H1 (cell line): ENCODE measurements around the gene COL4A2. TPM values are rescaled to one million over a fixed set of nuclear protein-coding genes. Genes with fewer than 3 reads are reported as not detected.

Source experiments
- CTCF ChIA-PET: fragments of 300-600 bp; sonication (Branson Sonifier 250); formaldehyde crosslinking; loops from one replicate; lab custom pipeline; 2021; ENCODE audit not compliant: partially characterized antibody; lab: Charles Lee
- POLR2A ChIA-PET: fragments of 300-600 bp; sonication (Branson Sonifier 250); formaldehyde crosslinking; loops from one replicate; lab custom pipeline; 2021; ENCODE audit warnings: inconsistent platforms; ENCODE audit not compliant: partially characterized antibody; lab: Charles Lee
- DNase-seq, 2 experiments: peaks; one replicate each; pipeline versions ENCODE4 v3.0.0 to v3.0.0-alpha.2; 2010 to 2022; ENCODE audit warnings: low spot score in 2 of 2, low read depth in 1 of 2, mixed read lengths in 1 of 2
- FAIRE-seq: peaks from 2 replicates; lab custom pipeline; 2011; peaks lifted over from hg19 to GRCh38; lab: Jason Lieb, UNC
- H2AFZ ChIP-seq: 2 replicates; pipeline ENCODE4 v1.8.1; 2012; ENCODE audit warnings: low read length, inconsistent platforms
- H2AK5ac ChIP-seq: 2 replicates; pipeline ENCODE4 v1.6.1; 2013; ENCODE audit warnings: low read depth, low read length
- H2BK120ac ChIP-seq: replicated peaks from 2 replicates; pipeline ENCODE3; 2013; ENCODE audit warnings: low read depth, low read length, inconsistent platforms
- H2BK12ac ChIP-seq: 2 replicates; pipeline ENCODE4 v1.6.1; 2013; ENCODE audit warnings: low read depth, low read length
- H2BK15ac ChIP-seq: 2 replicates; pipeline ENCODE4 v1.6.1; 2013; ENCODE audit warnings: low read length
- H2BK20ac ChIP-seq: 2 replicates; pipeline ENCODE4 v1.6.1; 2013; ENCODE audit warnings: low read length
- H2BK5ac ChIP-seq: 2 replicates; pipeline ENCODE4 v1.6.1; 2013; ENCODE audit warnings: low read depth, low read length
- H3K14ac ChIP-seq: 2 replicates; pipeline ENCODE4 v1.6.1; 2013; ENCODE audit warnings: inconsistent platforms; ENCODE audit not compliant: insufficient read length
- H3K18ac ChIP-seq: 2 replicates; pipeline ENCODE4 v1.6.1; 2013; ENCODE audit warnings: low read length; ENCODE audit errors: extremely low read depth
- H3K23ac ChIP-seq: 2 replicates; pipeline ENCODE4 v1.6.1; 2013; ENCODE audit warnings: inconsistent platforms; ENCODE audit not compliant: insufficient read length
- H3K23me2 ChIP-seq: 2 replicates; pipeline ENCODE4 v1.6.1; 2013; ENCODE audit warnings: low read depth, low read length
- H3K27ac ChIP-seq: 2 replicates; pipeline ENCODE4 v1.6.1; 2011; ENCODE audit warnings: low read depth, low read length, inconsistent platforms
- H3K27me3 ChIP-seq, 4 experiments: replicated peaks in 1 of 4; 1 replicate in 1 of 4; 2 replicates in 3 of 4; pipeline versions ENCODE4 v1.6.1 to v1.8.1; 2011 to 2013; ENCODE audit warnings: low read length in 3 of 4, mild to moderate bottlenecking in 3 of 4, inconsistent platforms in 2 of 4, mixed read lengths in 2 of 4, moderate library complexity in 1 of 4; ENCODE audit not compliant: control insufficient read depth in 3 of 4, insufficient read depth in 3 of 4; ENCODE audit errors: extremely low read depth in 1 of 4
- H3K36me3 ChIP-seq, 4 experiments: 2 replicates each; pipeline versions ENCODE4 v1.6.1 to v1.8.1; 2011 to 2013; ENCODE audit warnings: mild to moderate bottlenecking in 4 of 4, low read length in 3 of 4, moderate library complexity in 2 of 4, control low read depth in 1 of 4, inconsistent platforms in 1 of 4; ENCODE audit not compliant: insufficient read depth in 4 of 4, control insufficient read depth in 2 of 4
- H3K4ac ChIP-seq: replicated peaks from 2 replicates; pipeline ENCODE3; 2013; ENCODE audit warnings: low read length, low read depth, mixed read lengths, inconsistent platforms; ENCODE audit not compliant: insufficient read length
- H3K4me1 ChIP-seq, 4 experiments: replicated peaks in 1 of 4; 1 replicate in 1 of 4; 2 replicates in 3 of 4; pipeline versions ENCODE4 v1.6.1 to v1.8.1; 2011 to 2013; ENCODE audit warnings: low read length in 3 of 4, inconsistent platforms in 2 of 4, mixed read lengths in 1 of 4; ENCODE audit not compliant: insufficient read depth in 4 of 4, control insufficient read depth in 3 of 4
- H3K4me2 ChIP-seq, 2 experiments: 2 replicates each; pipeline versions ENCODE4 v1.6.1 to v1.8.1; 2011 to 2013; ENCODE audit warnings: low read depth in 2 of 2, low read length in 2 of 2, control low read depth in 1 of 2, inconsistent platforms in 1 of 2, mild to moderate bottlenecking in 1 of 2; ENCODE audit not compliant: insufficient read depth in 1 of 2
- H3K4me3 ChIP-seq, 4 experiments: fragments of 200-600, 300-600 bp in 1 of 4; sonication (generic), shearing (Covaris generic), sonication (Bioruptor Twin) in 1 of 4; 2 replicates each; pipeline versions ENCODE4 v1.5.1 to v1.8.1; 2011 to 2016; ENCODE audit warnings: low read length in 4 of 4, low read depth in 3 of 4, control low read depth in 2 of 4, inconsistent platforms in 2 of 4, mild to moderate bottlenecking in 2 of 4, mixed read lengths in 1 of 4, moderate library complexity in 1 of 4; ENCODE audit not compliant: insufficient read depth in 2 of 4; ENCODE audit errors: extremely low read depth in 1 of 4
- H3K56ac ChIP-seq: replicated peaks from 2 replicates; pipeline ENCODE3; 2013; ENCODE audit warnings: low read depth, mild to moderate bottlenecking, mixed read lengths, low read length, inconsistent platforms; ENCODE audit not compliant: insufficient read length
- H3K79me1 ChIP-seq: 2 replicates; pipeline ENCODE4 v1.6.1; 2013; ENCODE audit warnings: low read depth, low read length, control low read depth
- H3K79me2 ChIP-seq, 2 experiments: 2 replicates each; pipeline versions ENCODE4 v1.6.1 to v1.8.1; 2012 to 2013; ENCODE audit warnings: low read length in 2 of 2, mild to moderate bottlenecking in 2 of 2, inconsistent platforms in 1 of 2; ENCODE audit not compliant: insufficient read depth in 2 of 2, control insufficient read depth in 1 of 2
- H3K9ac ChIP-seq, 4 experiments: replicated peaks in 1 of 4; 1 replicate in 1 of 4; 2 replicates in 3 of 4; pipeline versions ENCODE4 v1.6.1 to v1.8.1; 2011 to 2013; ENCODE audit warnings: low read depth in 3 of 4, low read length in 3 of 4, control low read depth in 2 of 4, mild to moderate bottlenecking in 2 of 4, moderate library complexity in 2 of 4, inconsistent platforms in 1 of 4; ENCODE audit errors: extremely low read depth in 1 of 4
- H3K9me3 ChIP-seq, 2 experiments: 2 replicates each; pipeline versions ENCODE4 v1.6.1 to v1.8.1; 2012 to 2013; ENCODE audit warnings: mild to moderate bottlenecking in 2 of 2, moderate library complexity in 2 of 2, control low read depth in 1 of 2, inconsistent platforms in 1 of 2, low read depth in 1 of 2, low read length in 1 of 2, mixed read lengths in 1 of 2; ENCODE audit not compliant: insufficient read depth in 2 of 2
- H4K20me1 ChIP-seq, 2 experiments: replicated peaks in 1 of 2; 2 replicates each; pipeline versions ENCODE3 to v1.8.1; 2011 to 2013; ENCODE audit warnings: inconsistent platforms in 2 of 2, low read length in 2 of 2, mild to moderate bottlenecking in 1 of 2; ENCODE audit not compliant: insufficient read depth in 2 of 2, control insufficient read depth in 1 of 2
- H4K5ac ChIP-seq: 2 replicates; pipeline ENCODE4 v1.6.1; 2013; ENCODE audit warnings: low read length, low read depth, mixed read lengths, inconsistent platforms; ENCODE audit not compliant: insufficient read length
- H4K8ac ChIP-seq: 2 replicates; pipeline ENCODE4 v1.8.0; 2013; ENCODE audit warnings: mild to moderate bottlenecking, moderate library complexity, low read length, inconsistent platforms; ENCODE audit not compliant: insufficient read depth; ENCODE audit errors: extremely low read depth
- H4K91ac ChIP-seq: replicated peaks from 2 replicates; pipeline ENCODE3; 2013; ENCODE audit warnings: low read length, mixed read lengths, inconsistent platforms; ENCODE audit not compliant: insufficient read length
- ATF2 ChIP-seq: IDR thresholded peaks from 2 replicates; pipeline ENCODE4 v1.6.1; 2012; ENCODE audit warnings: low read length, inconsistent platforms
- BCL11A ChIP-seq, 2 experiments: IDR thresholded peaks; one replicate each; pipeline ENCODE4 v1.6.1; 2011; ENCODE audit warnings: low read depth in 2 of 2, low read length in 2 of 2, mild to moderate bottlenecking in 2 of 2
- CBX5 ChIP-seq: fragments of 300-800, 300-1000 bp; sonication (generic); IDR thresholded peaks from 2 replicates; pipeline ENCODE4 v1.7.1; 2016; ENCODE audit warnings: antibody characterized with exemption, low read length, low read depth
- CBX8 ChIP-seq: fragments of 300-800, 300-1000 bp; sonication (generic); IDR thresholded peaks from 2 replicates; pipeline ENCODE4 v1.7.1; 2016; ENCODE audit warnings: low read depth, low read length, borderline replicate concordance
- CHD1 ChIP-seq: IDR thresholded peaks from 2 replicates; pipeline ENCODE4 v1.6.1; 2012; ENCODE audit warnings: low read depth, low read length, improper control_type of control experiment
- HDAC6 ChIP-seq: IDR thresholded peaks from one replicate; pipeline ENCODE4 v1.7.1; 2012; ENCODE audit warnings: low read depth, mild to moderate bottlenecking, inconsistent platforms, low read length, moderate library complexity
- RAD21 ChIP-seq, 2 experiments: IDR thresholded peaks in 1 of 2; conservative IDR thresholded peaks in 1 of 2; 2 replicates each; pipeline ENCODE4 v1.6.1; 2011; ENCODE audit warnings: low read depth in 2 of 2, low read length in 2 of 2, improper control_type of control experiment in 1 of 2, inconsistent platforms in 1 of 2, mild to moderate bottlenecking in 1 of 2, moderate library complexity in 1 of 2
- RXRA ChIP-seq: IDR thresholded peaks from 2 replicates; pipeline ENCODE4 v1.6.1; 2011; ENCODE audit warnings: low read depth, mild to moderate bottlenecking, low read length, moderate library complexity; ENCODE audit not compliant: insufficient read depth
- SP4 ChIP-seq: IDR thresholded peaks from 2 replicates; pipeline ENCODE4 v1.6.1; 2012; ENCODE audit warnings: low read length, inconsistent platforms
- TBP ChIP-seq: IDR thresholded peaks from 2 replicates; pipeline ENCODE4 v1.6.1; 2011; ENCODE audit warnings: low read depth, low read length, improper control_type of control experiment
- WGBS, 2 experiments: shearing (Covaris generic) in 1 of 2; methylation state at CpG; one replicate each; pipeline versions ENCODE4 v1.1.6 to v1.1.7; 2013 to 2015; ENCODE audit warnings: low lambda C conversion rate in 2 of 2, mixed read lengths in 2 of 2, inconsistent platforms in 1 of 2, low coverage in 1 of 2, missing lambda C conversion rate in 1 of 2; ENCODE audit not compliant: insufficient replicate concordance in 2 of 2, insufficient coverage in 1 of 2, insufficient read length in 1 of 2; ENCODE audit errors: extremely low coverage in 1 of 2, missing lambda C conversion rate in 1 of 2; 5-methylcytosine and 5-hydroxymethylcytosine counted together
- polyA plus RNA-seq, 7 experiments: library from polyadenylated mRNA; depleted of rRNA in 3 of 7; stranded (reverse) in 5 of 7; unstranded in 2 of 7; fragments of >200 nt in 5 of 7; fragments of 200-250 nt in 2 of 7; gene quantifications; 1 replicate in 5 of 7; 2 replicates in 1 of 7; 4 replicates in 1 of 7; pipeline versions ENCODE4 v1.2.1 to v1.2.3, GENCODE V29; 2011 to 2013; ENCODE audit warnings: missing spikeins in 2 of 7, mixed read lengths in 2 of 7
- total RNA-seq: library from RNA; stranded (reverse); fragmentation: NEBNext Ultra II Directional; extraction: Animal tissue kit (Norgen Biotek cat#: 25700); gene quantifications from 2 replicates; pipeline ENCODE4 v1.2.1, GENCODE V29; 2021

Gene COL4A2
- total and polyA plus RNA-seq, 2 of the 8 experiments (the other 6 are each of a cell fraction or from before 2014, with no cell fraction given) = 80.4 to 87.3 TPM

GRCh38 chr13:110262508-110263291, 44.4 kb upstream of the COL4A2 start:
- H2AFZ ChIP-seq = no peak overlapping the region
- no peak overlapping the region for H3K4me3 ChIP-seq
- 82% methylated on average over 11 of the region's 11 CpGs; no CpG with 5 or more reads in 1 of the 2 experiments for WGBS, 2 experiments
- H2BK120ac ChIP-seq = no peak overlapping the region
- ChIA-PET CTCF (interaction anchor here (0.8 to 6.9 kb wide), 9 partner anchors 8 to 149 kb away, joined by 3 to 30 read pairs (median 3); no protein-coding TSS in a partner anchor), POLR2A (interaction anchor here (1.1 to 1.2 kb wide), 2 partner anchors 43 to 78 kb away, joined by 3 read pairs; no protein-coding TSS in a partner anchor)
- no peak overlapping the region for H3K27ac ChIP-seq
- H3K4me1 ChIP-seq = peaks cover 8 to 26% (median 18%) of the 10 kb centered on the region in 4 experiments
- no peak overlapping the region for H4K8ac ChIP-seq
- H3K9me3 ChIP-seq = no peaks in the 10 kb centered on the region
- H4K20me1 ChIP-seq = no peaks in the 10 kb centered on the region
- no peak overlapping the region for H2AK5ac ChIP-seq
- H3K14ac ChIP-seq = no peak overlapping the region
- no peaks in the 10 kb centered on the region for H3K23me2 ChIP-seq
- no peak overlapping the region for H3K4ac ChIP-seq
- H2BK15ac ChIP-seq = no peak overlapping the region
- FAIRE-seq (peak; percentile 7), DNase-seq (peak in 1 of 2 experiments; percentile 37)
- no peak overlapping the region for H3K23ac ChIP-seq
- no peaks in the 10 kb centered on the region; a peak in 1 of 7 replicates for H3K27me3 ChIP-seq
- no peak overlapping the region for H3K56ac ChIP-seq
- H3K9ac ChIP-seq = no peak overlapping the region
- no peak overlapping the region for H3K4me2 ChIP-seq
- H2BK5ac ChIP-seq = no peak overlapping the region
- H3K36me3 ChIP-seq = no peaks in the 10 kb centered on the region
- H4K5ac ChIP-seq = no peak overlapping the region
- no peak overlapping the region for H2BK20ac ChIP-seq
- 0 out of 2 replicates have a peak overlapping the region, but pooled peaks have one; percentile 4 for H3K18ac ChIP-seq
- H3K79me1 ChIP-seq = no peaks in the 10 kb centered on the region; the same call in none of the 2 replicates
- no peak overlapping the region for H4K91ac ChIP-seq
- no peak overlapping the region for H2BK12ac ChIP-seq
- H3K79me2 ChIP-seq = peaks cover 0 to 5% of the 10 kb centered on the region in 2 experiments; a peak in 2 of 4 replicates
- TF ChIP-seq RAD21 (IDR thresholded peaks at IDR 0.05 in 1 of 2, conservative IDR thresholded peaks at IDR 0.05 in 1 of 2; ENCODE audit: low read depth in 2 of 2, low read length in 2 of 2) = no peak
- no peak for TF ChIP-seq RXRA
- no peak for TF ChIP-seq HDAC6
- no peak for TF ChIP-seq BCL11A (IDR thresholded peaks at IDR 0.05; ENCODE audit: low read depth in 2 of 2, low read length in 2 of 2)
- no peak for TF ChIP-seq CBX8
- TF ChIP-seq ATF2 = no peak
- TF ChIP-seq TBP = no peak
- no peak for TF ChIP-seq SP4
- TF ChIP-seq CHD1 = no peak
- TF ChIP-seq CBX5 = no peak
